GM19468 (cell line): ENCODE data around the gene LAMP5.

Experiments used
- ATAC-seq: cut with Tn5 transposase; IDR thresholded peaks from one replicate; pipeline ENCODE4 v1.9.1; 2021; ENCODE audit warnings: mild to moderate bottlenecking, moderate library complexity, moderate number of reproducible peaks; ENCODE audit not compliant: unreplicated experiment; ENCODE audit errors: extremely low read depth

Gene LAMP5

DNA sequence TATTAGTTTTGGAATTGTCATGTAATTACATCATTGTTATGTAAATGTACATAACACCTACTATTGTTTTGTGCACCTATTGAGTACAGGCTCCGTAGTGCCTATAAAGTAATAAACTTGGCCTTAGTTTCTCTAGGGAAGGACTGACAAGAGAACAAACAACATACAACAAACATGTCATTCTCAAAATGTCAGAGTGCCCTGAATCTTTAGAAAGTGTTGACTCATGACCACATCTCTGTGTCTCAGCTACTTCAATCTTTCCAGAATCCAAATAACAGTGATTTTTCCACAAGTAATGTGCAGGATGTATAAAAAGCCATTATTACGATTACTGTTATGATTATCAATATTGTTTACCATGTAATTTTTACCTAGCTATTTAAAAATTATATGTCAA is 17.2 kb downstream of the LAMP5 start:
- ATAC-seq = no peak

DNA sequence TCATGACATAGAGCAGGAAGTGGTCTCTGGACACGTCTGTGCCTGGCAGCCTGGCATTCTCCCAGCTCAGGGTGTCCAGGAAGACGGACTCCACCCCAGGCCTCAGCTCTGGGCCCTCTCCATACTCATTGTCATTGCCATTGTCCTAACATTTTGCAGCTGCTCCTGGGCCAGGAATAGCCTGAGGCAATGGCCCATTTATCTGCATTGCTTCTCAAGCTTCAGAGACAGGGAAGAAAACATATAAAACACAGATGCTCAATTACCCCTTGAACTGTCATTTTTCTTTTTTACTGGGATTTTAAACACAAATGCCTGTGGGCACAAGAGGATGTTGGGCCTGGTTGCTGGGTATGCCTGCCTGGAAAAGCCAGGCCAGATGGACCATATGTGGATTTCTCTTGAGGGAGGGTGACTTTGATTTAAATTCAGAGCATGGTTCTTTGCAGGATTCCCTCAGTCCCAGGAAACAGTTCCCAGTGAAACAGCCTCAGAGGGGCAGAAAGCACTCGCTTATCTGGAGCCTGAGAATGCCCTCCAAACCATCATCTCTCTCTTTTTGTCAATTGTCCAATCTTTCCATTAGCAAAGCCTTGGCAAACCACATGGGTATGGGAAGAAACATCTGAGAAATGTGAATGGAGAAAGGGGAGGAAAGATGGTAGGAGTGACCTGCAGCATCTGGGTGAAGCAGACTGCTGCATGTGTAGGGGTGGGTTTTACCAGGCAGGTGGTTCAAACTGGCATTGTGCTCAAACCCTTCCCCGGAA is 17.9 kb downstream of the LAMP5 start:
- ATAC-seq = no peak

DNA sequence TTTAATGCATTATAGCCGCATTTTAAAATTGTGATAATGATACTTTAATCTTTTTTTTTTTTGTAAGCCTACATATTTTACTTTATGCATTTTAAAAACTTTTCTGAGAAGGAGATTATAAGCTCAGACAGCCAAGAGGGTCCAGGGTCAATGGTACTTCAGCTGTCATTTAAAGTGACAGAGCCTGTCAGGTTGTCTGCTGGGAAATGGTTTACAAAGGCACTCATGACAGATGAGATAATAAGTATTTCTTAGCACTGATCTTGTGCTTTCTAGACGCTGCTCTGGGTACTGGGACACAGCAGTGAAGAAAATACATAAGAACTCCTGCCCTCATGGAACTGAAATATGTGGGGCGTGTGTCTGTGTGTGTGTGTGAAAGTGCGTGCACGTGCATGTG is 19.6 kb downstream of the LAMP5 start:
- ATAC-seq = no peak

DNA sequence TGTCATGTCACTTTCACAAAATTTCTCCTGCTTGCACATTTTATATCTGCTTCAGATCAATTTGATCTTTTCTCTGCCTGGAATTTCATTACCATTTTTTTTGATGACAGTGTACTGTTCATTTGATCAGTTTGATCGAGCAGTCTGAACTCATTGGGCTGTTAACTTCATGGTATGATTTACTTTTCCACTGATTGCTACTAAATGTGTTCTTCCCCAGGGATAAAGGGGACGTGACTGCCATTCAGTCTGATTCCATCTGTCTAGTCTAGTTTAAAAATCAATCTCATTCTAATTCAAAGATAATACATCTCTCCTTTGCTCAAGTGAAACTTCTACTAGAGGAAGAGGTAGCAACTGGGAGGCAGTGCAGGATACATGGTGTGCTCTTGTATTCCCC is 21.1 kb downstream of the LAMP5 start:
- ATAC-seq = no peak

DNA sequence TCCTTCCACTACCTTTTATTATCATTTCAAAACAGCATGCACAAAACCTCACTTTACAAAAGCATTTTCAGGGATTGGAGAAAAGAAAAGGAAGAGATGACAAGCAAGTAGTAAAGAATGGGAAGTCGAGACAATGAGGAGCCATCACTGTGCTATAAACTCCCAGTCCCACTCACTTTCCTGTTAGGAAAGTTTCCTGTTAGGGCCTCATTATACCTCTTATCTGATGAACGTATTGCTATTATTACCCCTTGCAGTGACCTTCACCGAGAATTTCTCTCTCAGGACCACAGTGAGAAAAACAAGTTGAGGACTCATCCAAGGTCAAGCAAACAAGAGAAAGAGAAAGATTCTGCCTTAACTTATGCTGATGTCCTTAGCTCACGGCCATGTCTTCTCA is 28.8 kb downstream of the LAMP5 start:
- ATAC-seq = no peak

DNA sequence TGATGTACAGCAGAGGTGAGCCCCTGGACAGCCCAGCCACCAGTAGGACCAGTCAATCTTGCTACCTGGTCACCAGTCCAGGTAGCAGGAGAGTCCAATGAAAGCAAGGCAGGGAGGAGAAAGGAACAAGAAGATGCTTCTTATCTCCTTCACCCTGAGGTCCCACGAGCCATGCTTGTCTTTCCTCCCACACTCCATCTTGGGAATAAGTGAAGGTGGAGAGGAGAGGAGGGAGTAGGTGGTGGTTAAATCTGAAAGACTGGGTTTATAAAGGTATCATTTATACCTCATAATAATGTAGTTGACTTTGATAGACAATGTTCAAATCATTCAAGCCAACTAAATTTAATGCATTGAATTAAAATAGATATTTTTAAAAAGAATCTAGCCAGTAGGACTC is 35.9 kb downstream of the LAMP5 start:
- no peak for ATAC-seq

DNA sequence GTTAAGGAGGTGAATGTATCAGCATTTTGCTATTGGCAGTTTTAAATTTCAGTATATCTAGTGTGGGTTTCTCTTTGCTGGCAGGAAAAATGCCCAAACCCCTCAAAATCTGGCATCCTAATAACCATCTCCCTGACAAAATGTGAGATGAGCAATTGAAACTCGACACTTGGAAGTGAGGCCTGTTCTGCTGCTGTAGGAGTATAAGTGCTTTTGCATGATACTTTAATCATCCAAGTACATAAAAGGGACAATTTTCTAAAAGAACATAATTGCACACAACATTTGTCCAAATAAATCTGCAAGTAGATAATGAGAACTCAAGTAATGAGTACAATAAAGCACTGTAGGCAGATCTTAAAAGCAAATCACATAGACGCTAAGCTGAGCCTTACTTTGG is 36.5 kb downstream of the LAMP5 start:
- ATAC-seq = no peak

DNA sequence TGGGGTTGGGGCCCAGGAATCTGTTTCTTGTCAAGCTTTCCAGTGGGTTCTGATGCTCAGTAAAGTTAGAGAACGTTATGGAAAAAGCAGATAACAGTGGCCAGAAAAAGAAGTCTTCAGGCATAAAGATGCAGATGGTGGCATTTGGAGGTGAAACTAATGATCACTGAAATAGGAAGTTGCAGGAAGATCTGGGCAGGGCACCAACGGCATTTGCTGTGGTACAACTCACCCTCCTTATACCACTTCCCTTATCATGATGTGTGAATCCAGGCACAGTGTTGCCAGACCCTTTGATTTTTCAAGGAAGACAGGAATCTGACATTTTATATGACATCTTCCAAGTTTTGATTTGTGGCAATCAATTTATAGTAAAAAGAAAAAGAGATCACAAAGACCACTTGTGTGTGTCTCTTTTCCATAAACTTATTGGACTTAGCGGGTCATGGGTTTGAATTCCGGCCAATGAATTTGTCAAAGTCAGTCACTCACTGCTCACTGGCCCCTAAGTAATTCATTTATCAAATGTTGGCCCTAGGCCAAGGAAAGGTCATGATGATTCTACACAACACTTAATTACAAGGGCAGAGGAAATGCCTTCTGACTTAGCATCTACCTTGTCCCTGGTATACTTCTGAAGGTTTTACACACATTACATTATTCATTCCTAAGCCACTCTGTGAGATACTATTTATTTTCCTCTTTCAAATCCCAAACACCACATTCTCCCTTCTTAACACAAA is 37.6 kb downstream of the LAMP5 start:
- ATAC-seq = no peak

DNA sequence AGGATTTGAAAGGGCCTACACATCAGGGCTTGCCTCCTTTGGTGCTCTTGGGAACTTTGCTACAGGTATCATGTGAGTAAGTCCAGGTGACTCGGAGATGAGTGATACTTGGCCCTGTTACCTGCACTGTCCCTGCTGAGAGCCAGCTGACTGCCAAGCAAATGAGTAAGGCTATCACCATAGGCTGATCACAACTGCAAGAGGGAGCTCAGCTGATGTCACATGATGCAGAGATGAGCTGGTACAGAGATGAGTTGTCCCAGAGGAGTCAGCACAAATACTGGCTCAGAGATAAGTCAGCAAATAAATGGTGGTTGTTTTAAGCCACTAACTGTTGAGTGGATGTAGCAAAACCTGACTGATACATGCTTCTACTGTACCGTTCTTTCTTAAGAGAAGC is 41.4 kb downstream of the LAMP5 start:
- no peak for ATAC-seq

DNA sequence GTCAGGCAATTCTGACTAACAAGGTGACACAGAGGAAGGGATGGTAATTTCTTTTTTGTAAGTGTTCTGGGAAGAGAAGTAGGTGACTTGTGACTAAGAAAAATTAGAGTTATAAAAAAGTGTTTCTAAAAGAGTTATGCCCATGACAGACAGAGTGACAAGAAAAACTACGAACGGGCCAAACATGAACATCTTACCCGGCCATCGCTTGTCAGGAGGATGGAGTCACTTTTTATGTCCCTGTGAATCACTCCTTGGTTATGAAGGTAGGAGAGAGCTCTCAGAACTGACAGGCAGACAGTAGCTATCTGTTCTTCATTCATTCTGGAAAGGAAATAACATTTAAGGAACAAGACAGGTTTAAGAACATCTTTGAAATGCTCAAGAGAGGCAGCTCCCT is 43.0 kb downstream of the LAMP5 start:
- ATAC-seq = no peak

DNA sequence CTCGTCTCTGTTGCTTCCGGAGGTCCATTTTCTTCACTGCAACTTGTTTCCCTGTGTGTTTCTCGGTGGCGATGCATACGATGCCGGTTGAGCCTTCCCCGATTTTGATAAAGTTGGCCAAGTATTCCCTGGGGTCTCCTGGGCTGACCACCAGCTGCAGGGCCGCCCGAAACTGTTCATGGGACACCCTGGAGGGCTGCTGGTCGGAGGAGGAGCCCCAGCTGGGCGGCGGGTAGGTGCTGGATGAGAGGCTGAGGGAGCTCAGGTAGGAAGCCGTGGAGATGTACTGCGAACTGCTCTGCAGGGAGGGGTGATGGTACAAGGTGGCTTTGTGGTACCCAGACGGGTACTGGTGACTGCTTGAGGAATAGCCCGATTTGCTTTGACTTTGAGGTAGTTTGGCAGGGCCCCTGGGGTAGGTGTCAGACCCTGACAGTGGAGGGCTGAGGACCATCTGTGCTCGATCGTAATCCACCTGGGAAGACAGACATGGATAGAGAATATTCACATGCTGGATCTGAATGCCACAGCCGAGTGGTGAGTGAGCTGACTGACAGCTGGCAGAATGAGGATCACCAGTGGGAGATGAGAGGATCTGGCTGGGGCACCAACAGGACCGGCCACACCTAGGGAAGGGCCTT is 51.6 kb downstream of the LAMP5 start:
- no peak for ATAC-seq

DNA sequence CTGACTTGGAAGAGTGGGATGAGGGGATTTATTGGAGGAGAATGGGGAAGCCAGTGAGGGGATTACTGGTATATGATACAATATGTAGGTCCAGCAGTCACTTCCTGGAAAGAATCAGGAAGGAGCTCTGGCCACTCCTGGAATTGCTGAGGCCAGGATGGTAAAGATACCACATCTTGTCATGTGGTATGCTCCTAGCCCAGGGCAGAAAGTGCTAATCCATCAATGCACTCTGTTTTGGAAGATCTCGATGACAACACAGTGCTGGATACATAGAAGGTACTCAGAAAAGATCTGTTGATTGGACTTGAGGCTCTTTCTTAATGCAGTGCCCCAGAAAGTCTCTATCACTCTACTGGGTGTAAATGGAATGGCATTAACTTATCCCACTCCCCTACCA is 52.6 kb downstream of the LAMP5 start:
- no peak for ATAC-seq

DNA sequence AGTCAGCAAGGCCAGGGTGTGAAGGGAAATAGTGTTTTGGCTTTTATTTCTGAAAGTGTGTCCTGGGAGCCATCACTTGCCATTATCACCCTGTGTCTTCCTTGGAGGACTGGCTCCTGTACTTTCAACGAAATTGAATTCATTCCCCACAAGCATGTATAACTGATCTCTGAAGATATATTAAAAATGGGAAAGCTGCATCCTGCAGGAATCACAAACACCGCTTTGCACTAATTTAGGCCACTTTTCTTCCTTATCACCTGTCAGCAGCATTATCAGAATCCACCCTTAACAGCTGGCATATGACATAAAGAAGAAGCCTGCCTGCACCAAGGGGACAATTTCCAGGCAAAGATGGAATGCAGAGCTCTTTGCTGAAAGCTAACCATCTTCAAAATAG is 56.2 kb downstream of the LAMP5 start:
- no peak for ATAC-seq

DNA sequence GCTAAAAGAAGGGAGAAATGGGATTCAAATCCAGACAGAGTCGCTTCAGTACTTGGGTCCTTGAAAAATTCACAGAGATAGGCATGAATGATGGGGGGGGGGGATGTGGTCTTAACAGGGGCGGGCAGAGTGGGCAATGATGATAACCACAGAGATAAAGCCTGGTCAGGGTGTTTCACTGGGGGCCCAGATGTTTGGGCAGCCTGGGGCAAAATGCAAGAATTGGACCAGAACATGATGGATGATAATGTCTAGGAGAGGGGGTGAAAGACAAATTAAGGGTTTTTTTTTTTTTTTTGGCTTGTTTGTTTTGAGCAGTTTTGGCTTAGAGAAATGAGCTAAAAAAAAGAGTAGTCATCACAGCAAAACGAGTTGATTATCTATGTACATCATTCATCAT is 57.4 kb downstream of the LAMP5 start:
- ATAC-seq = no peak

DNA sequence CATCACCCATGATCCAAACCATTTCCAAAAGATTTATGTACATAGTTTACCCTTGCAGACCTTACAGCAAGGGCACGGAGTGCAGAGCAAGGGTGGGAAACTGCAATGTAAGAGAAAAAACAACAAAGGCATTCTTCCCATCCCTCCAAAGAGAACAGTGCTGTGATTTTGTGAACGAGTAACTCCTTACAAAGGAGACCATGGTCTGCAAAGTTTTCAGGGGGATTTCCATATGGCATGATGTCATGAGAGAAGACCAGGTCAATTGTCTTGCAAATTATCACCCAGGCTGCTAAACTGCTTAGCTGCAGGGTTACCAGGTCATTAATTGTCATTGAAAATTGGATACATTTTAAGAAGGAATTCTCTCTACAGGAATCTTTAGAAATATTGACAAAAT is 58.3 kb downstream of the LAMP5 start:
- ATAC-seq = no peak

DNA sequence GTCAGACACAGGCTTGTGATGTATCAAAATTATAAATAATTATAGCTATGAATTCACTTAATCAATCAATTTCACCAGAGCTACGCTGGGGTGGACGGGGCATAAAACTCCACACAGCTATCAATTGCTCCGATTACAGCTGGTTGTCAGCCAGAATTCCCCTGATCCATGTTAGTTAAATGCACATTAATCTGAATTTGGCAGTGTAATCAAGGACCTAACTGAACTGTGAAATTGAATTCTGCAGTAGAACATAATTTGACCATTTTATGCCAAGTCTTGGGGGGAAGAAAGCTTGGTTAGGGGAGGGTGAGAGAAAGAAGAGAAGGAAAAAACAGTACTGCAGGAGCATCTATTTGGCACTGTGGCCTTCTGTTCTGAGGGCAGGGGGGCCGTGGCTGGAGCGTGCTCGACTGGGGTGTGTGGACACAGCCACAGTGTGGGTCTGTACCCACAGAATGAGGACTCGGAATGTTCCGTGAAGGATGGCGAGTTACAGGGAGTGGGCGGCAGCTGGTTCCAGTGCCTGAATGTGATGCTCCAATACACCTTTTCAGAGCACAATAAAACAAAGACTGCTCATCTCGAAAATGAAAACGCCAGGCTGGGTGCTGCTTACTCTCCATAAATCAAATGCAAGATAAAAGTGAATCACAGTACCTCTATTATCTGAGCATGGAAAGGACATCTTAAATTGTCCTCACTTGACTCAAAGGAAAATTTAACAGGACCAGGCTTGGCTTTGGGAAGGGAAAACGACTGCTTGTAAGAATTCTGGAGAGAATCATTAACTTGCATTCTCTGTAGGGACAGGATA is 59.2 kb downstream of the LAMP5 start:
- no peak for ATAC-seq

DNA sequence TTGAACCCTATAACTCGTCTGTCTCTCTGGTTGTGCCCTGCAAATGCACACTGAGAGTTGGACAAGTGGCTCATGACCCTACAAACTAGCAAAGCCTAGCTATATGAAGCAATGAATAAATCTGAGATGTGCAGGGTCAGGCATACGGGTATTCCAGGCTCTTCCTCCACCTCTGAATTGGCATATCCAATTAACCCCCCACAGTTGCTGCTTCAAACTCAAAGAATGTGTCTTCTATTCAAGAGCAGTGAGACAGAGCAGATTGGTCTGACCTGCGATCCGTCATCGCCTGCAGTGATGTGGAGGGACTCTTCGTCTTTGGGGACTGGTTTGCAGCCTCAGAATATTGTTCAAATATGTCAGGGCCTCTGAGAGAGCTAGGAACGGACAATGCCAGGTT is 59.8 kb downstream of the LAMP5 start:
- no peak for ATAC-seq

DNA sequence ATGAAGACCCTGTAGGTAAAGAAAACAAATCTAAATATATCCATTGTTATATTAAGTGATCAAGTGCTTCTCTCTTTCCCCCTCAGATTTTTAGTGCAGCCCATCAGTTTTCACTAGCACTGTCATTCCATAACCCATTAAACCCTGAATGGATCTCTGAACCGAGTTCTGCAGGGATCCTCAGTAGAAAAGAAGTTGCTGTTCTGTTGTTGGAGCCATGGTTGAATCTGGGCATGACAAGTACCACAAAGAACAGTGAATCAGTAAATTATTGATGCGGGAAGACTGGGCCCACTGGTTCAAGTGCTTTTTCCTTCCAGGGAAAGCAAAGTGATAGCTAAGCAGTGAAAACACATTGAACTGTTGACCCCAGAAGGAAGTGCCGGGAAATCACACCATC is 60.4 kb downstream of the LAMP5 start:
- no peak for ATAC-seq

DNA sequence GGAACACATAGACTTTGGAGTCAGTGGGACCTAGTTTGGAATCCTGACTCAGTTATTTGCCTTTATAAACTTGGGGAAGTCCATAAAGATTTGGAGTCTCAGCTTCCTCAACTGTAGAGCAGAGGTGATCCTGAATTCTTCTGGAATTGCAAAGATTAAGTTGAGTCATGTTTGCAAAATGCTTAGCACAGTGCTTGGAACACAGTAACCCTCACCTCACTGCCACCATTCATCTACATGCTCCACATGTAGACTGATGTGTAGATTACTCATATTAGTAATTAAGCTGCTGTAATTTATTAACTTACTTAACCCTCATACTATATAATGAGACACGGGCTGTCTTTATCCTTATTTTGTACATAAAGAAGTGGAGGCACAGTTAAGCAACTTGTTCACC is 61.4 kb downstream of the LAMP5 start:
- ATAC-seq = no peak

DNA sequence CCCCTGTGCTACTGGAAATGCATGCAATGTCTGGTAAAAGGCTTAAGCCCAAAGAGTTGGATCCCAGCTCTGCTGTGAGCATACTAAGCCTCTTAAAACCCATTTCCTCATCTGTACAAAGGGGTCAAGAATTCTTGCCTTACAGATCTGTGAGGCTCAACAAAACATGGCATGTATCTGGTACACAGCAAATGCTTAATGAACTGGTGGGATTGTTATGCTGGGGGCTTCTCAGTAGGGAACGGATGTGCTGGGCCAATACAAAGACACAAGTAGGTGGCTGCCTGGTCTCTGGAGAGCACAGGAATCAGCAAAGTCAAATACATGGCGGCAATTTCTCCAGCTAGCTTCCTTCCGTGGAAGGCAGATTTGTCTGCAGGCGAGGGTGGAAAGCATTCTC is 62.3 kb downstream of the LAMP5 start:
- ATAC-seq = no peak

DNA sequence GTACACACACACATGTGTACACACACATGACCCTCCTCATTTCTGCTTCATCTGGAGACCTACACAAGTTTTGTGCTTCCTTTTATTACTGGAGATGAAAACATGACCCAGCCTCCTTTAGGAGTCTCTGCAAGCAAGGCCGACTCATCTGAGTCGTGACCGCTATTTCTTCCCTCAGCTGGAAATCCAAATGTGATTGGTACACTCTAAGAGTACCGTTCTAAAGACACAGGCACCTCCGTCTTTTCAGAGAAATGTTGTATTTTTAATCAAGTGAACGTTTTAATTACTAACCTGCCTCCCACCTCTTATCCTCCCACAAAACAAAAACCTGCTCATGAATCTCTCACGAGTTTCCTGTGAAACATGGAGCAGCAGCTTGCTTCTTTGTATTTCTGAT is 63.0 kb downstream of the LAMP5 start:
- ATAC-seq = no peak
